ENCODE results near the gene PDE6B.
"Not testable (repeated sequence)": the region's sequence is repeated elsewhere in the genome, so short reads cannot be mapped to it uniquely, and the experiment has no call there.

The PDE6B gene

GRCh38 chr4:624705-625590 is at the start of gene PDE6B:
Gene PDE6B (plus strand): TSS chr4:625573. CDS start chr4:625627, 54 bp downstream.
- no peak for DNase-seq

GRCh38 chr4:576245-576821 is 49.0 kb upstream of the PDE6B start, which contains the start of gene TMEM271:
Gene TMEM271 (minus strand): TSS chr4:576295. CDS start chr4:576062, 233 bp downstream.
- no peak for DNase-seq

GRCh38 chr4:576991-577498 is 48.3 kb upstream of the PDE6B start:
- no peak for DNase-seq

GRCh38 chr4:577499-578450 is 47.6 kb upstream of the PDE6B start:
- DNase-seq, result peak; percentile 34

- DNase-seq, result no peak
These were observed 46.6 kb upstream of the PDE6B start for GRCh38 chr4:578451-579443.

- DNase-seq, result no peak
These were observed 45.7 kb upstream of the PDE6B start for GRCh38 chr4:579543-580175.

GRCh38 chr4:581181-581580 is 44.2 kb upstream of the PDE6B start:
- no peak for DNase-seq

- no peak for DNase-seq
These were observed 43.5 kb upstream of the PDE6B start for GRCh38 chr4:581753-582361.

GRCh38 chr4:583820-584219 is 41.6 kb upstream of the PDE6B start:
- no peak for DNase-seq

- DNase-seq, result no peak
These were observed 37.6 kb upstream of the PDE6B start for GRCh38 chr4:587671-588350.

- DNase-seq, result no peak
These were observed 37.0 kb upstream of the PDE6B start for GRCh38 chr4:588351-588849.

- DNase-seq, result no peak
These were observed 36.0 kb upstream of the PDE6B start for GRCh38 chr4:589219-589963.

GRCh38 chr4:590313-590841 is 35.0 kb upstream of the PDE6B start:
- DNase-seq, result no peak

- not testable (repeated sequence) for DNase-seq
These were observed 33.2 kb upstream of the PDE6B start for GRCh38 chr4:592178-592577.

- DNase-seq, result no peak
These were observed 32.4 kb upstream of the PDE6B start for GRCh38 chr4:592825-593520.

GRCh38 chr4:598925-599324 is 26.4 kb upstream of the PDE6B start:
- DNase-seq, result no peak

GRCh38 chr4:600166-600565 is 25.2 kb upstream of the PDE6B start:
- no peak for DNase-seq

- DNase-seq, result no peak
These were observed 24.4 kb upstream of the PDE6B start for GRCh38 chr4:600850-601515.

Data from activated CD4-positive, alpha-beta T cell treated with anti-CD3 and anti-CD28 coated beads, Interleukin-2, Interleukin-6, amounts not matched to agents 100 ng/mL and 50 ng/mL, durations not matched to agents 16 hours and 8 hours (primary cell).